Measurements from ENCODE around the gene COASY. TPM values are rescaled to one million over a fixed set of nuclear protein-coding genes. Genes with fewer than 3 reads are reported as not detected.

The COASY gene
- total RNA-seq, 1 experiment from 2014 or later: 138 TPM

- H3K36me3 Mint-ChIP-seq (ENCODE audit: insufficient read depth, unreplicated experiment): peaks cover 96% of the 10 kb centered on the region
- peaks cover 13% of the 10 kb centered on the region for H3K4me1 ChIP-seq
- H3K4me1 Mint-ChIP-seq (ENCODE audit: low read depth, unreplicated experiment): peaks cover 15% of the 10 kb centered on the region
- intact Hi-C loops (cut with micrococcal nuclease; ENCODE audit: unreplicated experiment): no loop called here
- H3K9me3 ChIP-seq: no peaks in the 10 kb centered on the region
- ChIA-PET CTCF (interaction anchor here (0.7 to 1.4 kb wide), 2 partner anchors 11 to 12 kb away, joined by 3 to 17 read pairs; partner anchors contain the start of gene PSMC3IP), POLR2A (interaction anchor here (1.4 kb wide), 1 partner anchor 13 kb away, joined by 6 read pairs; no protein-coding TSS in a partner anchor)
- H3K27me3 ChIP-seq (replicated peaks; ENCODE audit: control insufficient read depth, insufficient read depth, low read length): no peaks in the 10 kb centered on the region
- peak in 1 of 2 experiments; percentile 22 for TF ChIP-seq CTCF (IDR thresholded peaks at IDR 0.05; ENCODE audit: insufficient read depth in 1 of 2, low read depth in 1 of 2, low read length in 1 of 2, severe bottlenecking in 1 of 2, unreplicated experiment in 1 of 2)
- BruUV-seq (replicated peaks): TSS peak; percentile 3
- peaks cover 17% of the 10 kb centered on the region for H3K36me3 ChIP-seq (ENCODE audit: control insufficient read depth, insufficient read depth, low read length)
- peak; percentile 92 to 96 for DNase-seq
- H3K9me3 Mint-ChIP-seq (ENCODE audit: unreplicated experiment): no peaks in the 10 kb centered on the region
- H3K4me3 ChIP-seq (ENCODE audit: low read depth, low read length): peak within 1 kb of the TSS; percentile 49
- peak within 1 kb of the TSS; percentile 95 for H3K4me3 Mint-ChIP-seq (ENCODE audit: unreplicated experiment)
- H3K27ac Mint-ChIP-seq (ENCODE audit: unreplicated experiment): peak within 1 kb of the TSS; percentile 95
- H3K27me3 Mint-ChIP-seq (ENCODE audit: insufficient read depth, unreplicated experiment): no peaks in the 10 kb centered on the region
Observed at GRCh38 chr17:42566883-42567573, 5.1 kb downstream of the COASY start, which contains the start of gene MLX. TSS of gene MLX (plus strand) at chr17:42567100. CDS start at chr17:42567125, 25 bp downstream.

GRCh38 chr17:42568341-42569111 lies 6.6 kb downstream of the COASY start:
- no peak for DNase-seq
- peaks cover 5% of the 10 kb centered on the region for H3K4me1 ChIP-seq
- Mint-ChIP-seq H3K27ac (ENCODE audit: unreplicated experiment) (no peak overlapping the region), H3K36me3 (ENCODE audit: insufficient read depth, unreplicated experiment) (peaks cover 96% of the 10 kb centered on the region), H3K4me3 (ENCODE audit: unreplicated experiment) (peak overlapping the region; percentile 32), H3K27me3 (ENCODE audit: insufficient read depth, unreplicated experiment) (no peaks in the 10 kb centered on the region), H3K9me3 (ENCODE audit: unreplicated experiment) (no peaks in the 10 kb centered on the region), H3K4me1 (ENCODE audit: low read depth, unreplicated experiment) (peaks cover 19% of the 10 kb centered on the region)
- no peak for TF ChIP-seq CTCF (IDR thresholded peaks at IDR 0.05; ENCODE audit: insufficient read depth in 1 of 2, low read depth in 1 of 2, low read length in 1 of 2, severe bottlenecking in 1 of 2, unreplicated experiment in 1 of 2)
- peaks cover 25% of the 10 kb centered on the region for H3K36me3 ChIP-seq (ENCODE audit: control insufficient read depth, insufficient read depth, low read length)
- H3K27me3 ChIP-seq (replicated peaks; ENCODE audit: control insufficient read depth, insufficient read depth, low read length): no peaks in the 10 kb centered on the region
- H3K4me3 ChIP-seq (ENCODE audit: low read depth, low read length): no peak overlapping the region
- intact Hi-C loops (cut with micrococcal nuclease; ENCODE audit: unreplicated experiment): no loop called here
- CTCF ChIA-PET: interaction anchor here (0.6 kb wide), 1 partner anchor 183 kb away, joined by 4 read pairs; no protein-coding TSS in a partner anchor
- BruUV-seq (replicated peaks): no TSS peak
- POLR2A ChIA-PET: no interaction called here
- H3K9me3 ChIP-seq: no peaks in the 10 kb centered on the region

GRCh38 chr17:42571435-42572225 lies 9.7 kb downstream of the COASY start:
- no peak for DNase-seq
- ChIA-PET CTCF (interaction anchor here (0.6 kb wide), 1 partner anchor 1018 kb away, joined by 9 read pairs; no protein-coding TSS in a partner anchor), POLR2A (no interaction called here)
- Histone ChIP-seq H3K9me3 (no peaks in the 10 kb centered on the region), H3K27me3 (replicated peaks; ENCODE audit: control insufficient read depth, insufficient read depth, low read length) (no peaks in the 10 kb centered on the region), H3K36me3 (ENCODE audit: control insufficient read depth, insufficient read depth, low read length) (peaks cover 22% of the 10 kb centered on the region), H3K4me3 (ENCODE audit: low read depth, low read length) (no peak overlapping the region), H3K4me1 (peaks cover 1% of the 10 kb centered on the region)
- no peak for TF ChIP-seq CTCF (IDR thresholded peaks at IDR 0.05; ENCODE audit: insufficient read depth in 1 of 2, low read depth in 1 of 2, low read length in 1 of 2, severe bottlenecking in 1 of 2, unreplicated experiment in 1 of 2)
- Mint-ChIP-seq H3K4me1 (ENCODE audit: low read depth, unreplicated experiment) (peaks cover 26% of the 10 kb centered on the region), H3K36me3 (ENCODE audit: insufficient read depth, unreplicated experiment) (peaks cover 91% of the 10 kb centered on the region), H3K4me3 (ENCODE audit: unreplicated experiment) (no peak overlapping the region), H3K27ac (ENCODE audit: unreplicated experiment) (no peak overlapping the region), H3K9me3 (ENCODE audit: unreplicated experiment) (no peaks in the 10 kb centered on the region), H3K27me3 (ENCODE audit: insufficient read depth, unreplicated experiment) (no peaks in the 10 kb centered on the region)
- BruUV-seq (replicated peaks): no TSS peak
- intact Hi-C loops (cut with micrococcal nuclease; ENCODE audit: unreplicated experiment): loop anchor here (10.0 kb wide), 1 partner anchor 253 kb away; the partner anchor contains the start of gene BECN1

Measured in Caco-2 (cell line).